ENCODE data around the gene TRIM26. TPM values are rescaled to one million over a fixed set of nuclear protein-coding genes. Genes with fewer than 3 reads are reported as not detected.
A peak's percentile ranks its signal among the peaks of the same experiment; 100 is the strongest.

TRIM26 gene
- total RNA-seq, 1 experiment from 2014 or later = 37.0 TPM

DNA sequence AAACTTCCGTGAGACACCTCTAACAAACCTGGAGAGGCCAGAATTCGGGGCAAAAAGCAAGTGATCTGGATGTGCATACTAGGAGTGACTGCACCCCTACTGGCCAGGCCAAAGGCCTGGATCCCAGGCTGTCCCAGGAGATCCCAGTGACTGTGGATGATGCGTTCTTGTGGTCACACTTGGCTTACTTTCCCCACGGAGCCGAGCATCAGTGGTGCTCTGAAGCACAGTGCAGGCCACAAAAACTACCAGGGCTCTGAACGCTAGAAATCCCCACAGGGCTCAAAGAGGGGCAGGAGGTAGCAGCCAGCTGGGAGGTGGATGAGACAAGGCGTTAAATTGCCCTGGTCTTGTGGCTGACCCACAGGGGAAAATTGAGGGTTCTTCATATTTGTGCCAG, 7.1 kb downstream of the TRIM26 start:
- Histone ChIP-seq H3K9me3 (ENCODE audit: low read length) (no peaks in the 10 kb centered on the region), H3K9me2 (replicated peaks; ENCODE audit: insufficient read depth, low read length) (no peaks in the 10 kb centered on the region), H3K27me3 (ENCODE audit: low read length) (no peaks in the 10 kb centered on the region), H3K4me1 (ENCODE audit: low read length) (peaks cover 72% of the 10 kb centered on the region), H3K4me3 (ENCODE audit: low read length) (no peak overlapping the region), H3K36me3 (ENCODE audit: insufficient read depth, low read length) (peaks cover 4% of the 10 kb centered on the region; the same call in 1 of the 2 replicates), H4K20me1 (ENCODE audit: insufficient read depth, low read depth, low read length) (peaks cover 44% of the 10 kb centered on the region), H3K27ac (ENCODE audit: low read length) (no peak overlapping the region), H2AFZ (ENCODE audit: low read length) (no peak overlapping the region), H3K4me2 (ENCODE audit: low read depth, low read length, poor library complexity, severe bottlenecking) (no peak overlapping the region), H3K79me2 (ENCODE audit: low read length) (peaks cover 98% of the 10 kb centered on the region), H3K9ac (ENCODE audit: low read length) (no peak overlapping the region)
- no peak for DNase-seq

DNA sequence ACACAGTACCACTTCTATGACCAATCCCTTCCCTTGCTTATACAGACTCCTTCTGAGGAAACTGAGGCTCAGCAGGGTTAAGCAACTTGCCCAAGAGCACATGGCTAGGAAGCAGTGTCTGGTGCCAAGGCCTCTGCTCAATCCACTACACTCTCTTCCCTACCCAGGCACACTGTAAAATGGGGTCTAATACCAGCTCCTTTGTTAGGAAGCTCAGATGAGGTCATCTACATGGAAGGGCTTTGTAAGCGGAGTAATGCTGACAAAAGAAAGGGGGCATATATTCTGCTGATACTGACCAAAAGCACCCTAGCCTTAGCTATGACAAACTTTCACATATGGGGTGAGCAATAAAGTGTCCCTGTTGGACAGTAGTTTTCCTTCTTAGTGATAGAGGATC, 9.1 kb downstream of the TRIM26 start:
- H2AFZ ChIP-seq (ENCODE audit: low read length) = no peak overlapping the region
- no peak overlapping the region for H3K27ac ChIP-seq (ENCODE audit: low read length)
- H3K27me3 ChIP-seq (ENCODE audit: low read length) = no peaks in the 10 kb centered on the region
- DNase-seq = no peak
- no peaks in the 10 kb centered on the region for H3K9me2 ChIP-seq (replicated peaks; ENCODE audit: insufficient read depth, low read length)
- no peak overlapping the region for H3K9ac ChIP-seq (ENCODE audit: low read length)
- no peaks in the 10 kb centered on the region for H3K9me3 ChIP-seq (ENCODE audit: low read length)
- no peak overlapping the region for H3K4me2 ChIP-seq (ENCODE audit: low read depth, low read length, poor library complexity, severe bottlenecking)
- H4K20me1 ChIP-seq (ENCODE audit: insufficient read depth, low read depth, low read length) = peaks cover 44% of the 10 kb centered on the region
- H3K4me1 ChIP-seq (ENCODE audit: low read length) = peaks cover 63% of the 10 kb centered on the region
- no peak overlapping the region for H3K4me3 ChIP-seq (ENCODE audit: low read length)
- peaks cover 13% of the 10 kb centered on the region; the same call in 1 of the 2 replicates for H3K36me3 ChIP-seq (ENCODE audit: insufficient read depth, low read length)
- peaks cover 95% of the 10 kb centered on the region for H3K79me2 ChIP-seq (ENCODE audit: low read length)

DNA sequence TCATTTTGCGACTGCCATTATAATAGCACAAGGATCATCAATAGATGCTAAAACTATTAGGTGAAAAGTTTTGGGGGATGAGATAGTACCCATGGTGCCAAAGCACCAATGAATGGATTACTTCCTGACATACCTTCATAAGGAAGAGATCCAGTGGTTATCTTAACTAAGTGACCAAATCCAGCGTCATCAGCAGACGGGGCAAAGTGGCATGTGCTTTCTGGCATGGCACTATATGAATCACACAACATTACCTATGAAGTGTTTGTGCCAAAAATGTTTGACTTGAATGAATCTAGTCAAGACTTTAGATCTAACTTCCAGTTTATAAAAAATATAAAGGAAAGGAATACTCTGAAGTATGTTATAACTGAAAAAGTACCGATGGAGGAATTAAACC, 10.8 kb downstream of the TRIM26 start:
- H3K4me1 ChIP-seq (ENCODE audit: low read length) = peaks cover 45% of the 10 kb centered on the region
- no peak overlapping the region for H3K27ac ChIP-seq (ENCODE audit: low read length)
- no peaks in the 10 kb centered on the region for H3K9me3 ChIP-seq (ENCODE audit: low read length)
- H3K9ac ChIP-seq (ENCODE audit: low read length) = no peak overlapping the region
- H2AFZ ChIP-seq (ENCODE audit: low read length) = no peak overlapping the region
- H3K4me2 ChIP-seq (ENCODE audit: low read depth, low read length, poor library complexity, severe bottlenecking) = peak overlapping the region; percentile 29
- H3K79me2 ChIP-seq (ENCODE audit: low read length) = peaks cover 83% of the 10 kb centered on the region
- H3K36me3 ChIP-seq (ENCODE audit: insufficient read depth, low read length) = peaks cover 17% of the 10 kb centered on the region
- no peaks in the 10 kb centered on the region for H3K27me3 ChIP-seq (ENCODE audit: low read length)
- DNase-seq = no peak
- no peak overlapping the region for H3K4me3 ChIP-seq (ENCODE audit: low read length)
- H4K20me1 ChIP-seq (ENCODE audit: insufficient read depth, low read depth, low read length) = peaks cover 37% of the 10 kb centered on the region
- no peaks in the 10 kb centered on the region for H3K9me2 ChIP-seq (replicated peaks; ENCODE audit: insufficient read depth, low read length)

DNA sequence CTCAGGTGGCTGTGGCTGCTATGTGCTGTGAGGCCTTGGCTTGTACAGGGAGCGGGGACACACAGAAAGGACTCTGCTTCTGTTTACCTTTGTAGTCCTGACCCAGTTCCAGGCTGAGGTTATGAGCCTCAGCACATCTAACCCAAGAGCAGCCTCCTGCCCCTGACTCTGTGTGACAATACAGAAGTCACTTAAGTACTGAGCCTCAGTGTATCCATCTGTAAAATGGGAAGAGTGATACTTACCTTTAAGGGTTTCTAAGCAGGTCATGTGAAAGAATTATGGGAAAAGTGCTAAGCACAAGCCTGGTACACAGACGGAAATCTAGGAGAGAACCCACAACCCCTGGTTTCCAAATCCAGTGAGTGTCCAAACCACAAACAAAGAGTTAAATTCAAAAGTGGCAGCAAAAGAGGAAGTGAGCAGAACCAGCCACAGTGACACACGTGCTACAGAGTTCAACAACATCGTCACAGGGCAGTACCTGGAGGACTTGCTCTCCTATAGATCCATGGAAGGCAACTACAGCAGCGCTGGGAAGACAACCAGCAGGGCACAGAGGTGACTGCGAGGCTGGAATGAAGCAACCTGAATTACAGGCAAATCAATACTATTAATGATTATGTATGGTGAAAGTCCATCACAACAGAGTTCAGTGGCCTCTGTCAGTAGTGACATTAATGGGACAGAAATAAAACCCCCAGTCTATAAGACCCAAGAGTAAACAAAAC, 12.5 kb downstream of the TRIM26 start:
- Histone ChIP-seq H3K27me3 (ENCODE audit: low read length) (no peaks in the 10 kb centered on the region), H4K20me1 (ENCODE audit: insufficient read depth, low read depth, low read length) (peaks cover 20% of the 10 kb centered on the region), H3K36me3 (ENCODE audit: insufficient read depth, low read length) (peaks cover 21% of the 10 kb centered on the region), H2AFZ (ENCODE audit: low read length) (no peak overlapping the region), H3K27ac (ENCODE audit: low read length) (no peak overlapping the region), H3K4me2 (ENCODE audit: low read depth, low read length, poor library complexity, severe bottlenecking) (peak overlapping the region; percentile 15), H3K79me2 (ENCODE audit: low read length) (peaks cover 66% of the 10 kb centered on the region), H3K4me1 (ENCODE audit: low read length) (peaks cover 39% of the 10 kb centered on the region), H3K4me3 (ENCODE audit: low read length) (no peak overlapping the region), H3K9ac (ENCODE audit: low read length) (no peak overlapping the region), H3K9me3 (ENCODE audit: low read length) (no peaks in the 10 kb centered on the region), H3K9me2 (replicated peaks; ENCODE audit: insufficient read depth, low read length) (no peaks in the 10 kb centered on the region)
- peak; percentile 77 for DNase-seq

DNA sequence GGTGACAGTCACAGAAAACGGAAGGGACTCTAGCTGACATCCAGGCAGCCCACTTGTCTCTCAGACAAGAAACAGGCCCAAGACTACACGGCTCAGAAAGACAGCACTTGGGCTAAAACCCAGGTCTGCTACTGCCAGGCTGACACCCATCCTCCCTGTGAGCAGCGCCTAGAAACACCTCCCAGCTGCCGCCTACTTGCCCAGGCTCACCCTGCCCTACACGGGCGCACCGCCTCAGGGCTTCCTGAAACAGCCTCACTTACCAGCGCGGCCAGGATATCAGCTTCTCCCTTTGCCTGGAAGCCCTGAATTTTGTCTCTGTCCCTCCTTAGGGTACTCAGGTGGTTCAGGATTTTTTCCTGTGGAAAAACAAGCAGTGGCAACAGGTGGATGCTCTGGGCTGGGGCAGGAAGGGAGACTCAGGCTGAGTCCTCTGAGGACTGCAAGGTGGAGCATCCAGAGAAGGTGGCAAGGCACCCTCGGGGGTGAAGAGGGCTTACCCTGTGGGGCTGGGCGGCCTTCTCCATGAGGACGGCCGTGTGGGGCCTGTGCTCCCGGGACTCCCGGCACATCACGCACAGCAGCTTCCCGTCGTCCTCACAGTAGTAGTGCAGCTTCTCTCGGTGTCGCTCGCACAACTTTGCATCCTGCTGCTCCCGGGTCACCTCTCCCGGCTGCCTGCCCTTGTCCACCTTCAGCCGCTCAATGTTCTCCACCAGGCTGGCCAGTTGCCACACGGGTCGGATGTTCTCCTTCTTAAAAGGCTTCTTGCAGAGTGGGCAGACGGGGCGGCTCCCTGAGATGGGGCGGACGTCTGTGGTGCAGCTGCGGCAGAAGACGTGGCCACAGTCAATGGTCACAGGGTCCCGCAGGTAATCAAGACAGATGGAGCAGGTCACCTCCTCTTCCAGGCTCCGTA, 14.8 kb downstream of the TRIM26 start:
- H3K27me3 ChIP-seq (ENCODE audit: low read length) = no peaks in the 10 kb centered on the region
- peaks cover 26% of the 10 kb centered on the region for H3K36me3 ChIP-seq (ENCODE audit: insufficient read depth, low read length)
- H3K9ac ChIP-seq (ENCODE audit: low read length) = no peak overlapping the region
- H3K27ac ChIP-seq (ENCODE audit: low read length) = no peak overlapping the region
- H3K4me3 ChIP-seq (ENCODE audit: low read length) = no peak overlapping the region
- no peak overlapping the region for H2AFZ ChIP-seq (ENCODE audit: low read length)
- H3K9me2 ChIP-seq (replicated peaks; ENCODE audit: insufficient read depth, low read length) = no peaks in the 10 kb centered on the region
- no peaks in the 10 kb centered on the region for H3K9me3 ChIP-seq (ENCODE audit: low read length)
- peaks cover 5% of the 10 kb centered on the region; the same call in 1 of the 2 replicates for H4K20me1 ChIP-seq (ENCODE audit: insufficient read depth, low read depth, low read length)
- H3K79me2 ChIP-seq (ENCODE audit: low read length) = peaks cover 50% of the 10 kb centered on the region
- H3K4me1 ChIP-seq (ENCODE audit: low read length) = peaks cover 27% of the 10 kb centered on the region
- no peak for DNase-seq
- no peak overlapping the region for H3K4me2 ChIP-seq (ENCODE audit: low read depth, low read length, poor library complexity, severe bottlenecking)

DNA sequence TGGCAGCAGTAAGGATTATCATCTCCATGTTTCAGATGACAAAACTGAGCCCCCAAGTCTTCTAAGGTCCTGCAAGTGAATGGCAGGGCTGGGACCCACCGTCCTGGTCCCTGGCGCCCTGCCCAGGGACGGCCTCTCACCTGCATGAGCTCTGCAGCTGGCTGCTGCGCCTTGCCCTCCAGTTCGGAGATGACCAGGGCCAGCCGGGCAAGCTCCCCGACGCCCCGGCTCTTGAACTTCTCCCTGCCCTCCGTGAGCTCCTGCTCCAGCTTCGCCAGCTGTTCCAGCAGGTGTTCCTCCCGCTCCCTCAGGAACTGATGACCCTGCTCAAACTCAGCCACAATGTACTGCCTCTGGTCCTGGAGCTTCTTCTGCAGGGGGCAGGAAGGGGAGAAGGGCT, 16.8 kb downstream of the TRIM26 start:
- Histone ChIP-seq H3K4me1 (ENCODE audit: low read length) (peaks cover 10% of the 10 kb centered on the region), H4K20me1 (ENCODE audit: insufficient read depth, low read depth, low read length) (peaks cover 5% of the 10 kb centered on the region; the same call in 1 of the 2 replicates), H3K27ac (ENCODE audit: low read length) (no peak overlapping the region), H3K9me2 (replicated peaks; ENCODE audit: insufficient read depth, low read length) (no peaks in the 10 kb centered on the region), H2AFZ (ENCODE audit: low read length) (no peak overlapping the region), H3K9me3 (ENCODE audit: low read length) (no peaks in the 10 kb centered on the region), H3K27me3 (ENCODE audit: low read length) (no peaks in the 10 kb centered on the region), H3K79me2 (ENCODE audit: low read length) (peaks cover 32% of the 10 kb centered on the region), H3K4me2 (ENCODE audit: low read depth, low read length, poor library complexity, severe bottlenecking) (no peak overlapping the region), H3K4me3 (ENCODE audit: low read length) (no peak overlapping the region), H3K36me3 (ENCODE audit: insufficient read depth, low read length) (peaks cover 27% of the 10 kb centered on the region), H3K9ac (ENCODE audit: low read length) (no peak overlapping the region)
- DNase-seq = no peak

DNA sequence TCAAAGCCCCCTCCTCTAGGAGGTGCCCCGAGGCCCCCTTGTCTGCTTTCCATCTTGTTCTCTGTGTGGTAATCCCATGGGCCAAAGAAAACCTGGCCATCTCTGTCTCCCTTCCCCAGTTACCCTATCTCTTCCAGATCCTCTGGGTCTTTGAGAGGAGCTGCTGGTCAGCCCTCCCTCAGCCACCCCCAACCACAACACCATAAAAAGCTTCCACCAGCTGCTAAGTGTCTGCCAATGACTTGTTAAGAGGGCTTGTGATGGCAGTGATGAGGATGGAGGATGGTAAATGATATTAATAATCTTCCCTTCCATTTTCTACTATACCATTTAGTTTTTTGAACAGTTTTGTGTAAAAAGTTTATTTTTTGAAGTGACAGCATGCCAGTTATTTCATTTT, 17.3 kb downstream of the TRIM26 start:
- no peak overlapping the region for H3K4me2 ChIP-seq (ENCODE audit: low read depth, low read length, poor library complexity, severe bottlenecking)
- H3K36me3 ChIP-seq (ENCODE audit: insufficient read depth, low read length) = peaks cover 28% of the 10 kb centered on the region
- no peaks in the 10 kb centered on the region for H3K9me2 ChIP-seq (replicated peaks; ENCODE audit: insufficient read depth, low read length)
- no peak for DNase-seq
- peaks cover 27% of the 10 kb centered on the region for H3K79me2 ChIP-seq (ENCODE audit: low read length)
- H3K27ac ChIP-seq (ENCODE audit: low read length) = no peak overlapping the region
- H3K4me1 ChIP-seq (ENCODE audit: low read length) = peaks cover 5% of the 10 kb centered on the region
- no peaks in the 10 kb centered on the region for H3K9me3 ChIP-seq (ENCODE audit: low read length)
- no peak overlapping the region for H2AFZ ChIP-seq (ENCODE audit: low read length)
- no peak overlapping the region for H3K9ac ChIP-seq (ENCODE audit: low read length)
- no peaks in the 10 kb centered on the region for H3K27me3 ChIP-seq (ENCODE audit: low read length)
- H3K4me3 ChIP-seq (ENCODE audit: low read length) = no peak overlapping the region
- H4K20me1 ChIP-seq (ENCODE audit: insufficient read depth, low read depth, low read length) = peaks cover 5% of the 10 kb centered on the region; the same call in 1 of the 2 replicates
